ENCODE data around the gene THEMIS2.

GRCh38 chr1:27858072-27858948 lies 14.0 kb upstream of the THEMIS2 start:
- TF ChIP-seq, protein P1, sequence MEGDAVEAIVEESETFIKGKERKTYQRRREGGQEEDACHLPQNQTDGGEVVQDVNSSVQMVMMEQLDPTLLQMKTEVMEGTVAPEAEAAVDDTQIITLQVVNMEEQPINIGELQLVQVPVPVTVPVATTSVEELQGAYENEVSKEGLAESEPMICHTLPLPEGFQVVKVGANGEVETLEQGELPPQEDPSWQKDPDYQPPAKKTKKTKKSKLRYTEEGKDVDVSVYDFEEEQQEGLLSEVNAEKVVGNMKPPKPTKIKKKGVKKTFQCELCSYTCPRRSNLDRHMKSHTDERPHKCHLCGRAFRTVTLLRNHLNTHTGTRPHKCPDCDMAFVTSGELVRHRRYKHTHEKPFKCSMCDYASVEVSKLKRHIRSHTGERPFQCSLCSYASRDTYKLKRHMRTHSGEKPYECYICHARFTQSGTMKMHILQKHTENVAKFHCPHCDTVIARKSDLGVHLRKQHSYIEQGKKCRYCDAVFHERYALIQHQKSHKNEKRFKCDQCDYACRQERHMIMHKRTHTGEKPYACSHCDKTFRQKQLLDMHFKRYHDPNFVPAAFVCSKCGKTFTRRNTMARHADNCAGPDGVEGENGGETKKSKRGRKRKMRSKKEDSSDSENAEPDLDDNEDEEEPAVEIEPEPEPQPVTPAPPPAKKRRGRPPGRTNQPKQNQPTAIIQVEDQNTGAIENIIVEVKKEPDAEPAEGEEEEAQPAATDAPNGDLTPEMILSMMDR (conservative IDR thresholded peaks at IDR 0.05 in 1 of 2, IDR thresholded peaks at IDR 0.05 in 1 of 2; ENCODE audit: extremely low read depth in 1 of 2, insufficient read depth in 1 of 2, low read depth in 1 of 2, low read length in 2 of 2): peak; percentile 99
- TF ChIP-seq EZH2 (IDR thresholded peaks at IDR 0.05; ENCODE audit: borderline replicate concordance, low read length): no peak

All from mammary epithelial cell (primary cell).